Endodermal cell (in vitro differentiated cells): ENCODE measurements around the gene GRIP1. TPM values are rescaled to one million over a fixed set of nuclear protein-coding genes. Genes with fewer than 3 reads are reported as not detected.

Experiments
- DNase-seq: peaks from one replicate; pipeline ENCODE4 v3.0.0-alpha.2; 2017
- H3K27ac ChIP-seq: 2 replicates; pipeline ENCODE4 v1.5.1; 2013; ENCODE audit warnings: mild to moderate bottlenecking, low read depth, low read length, moderate library complexity
- H3K27me3 ChIP-seq: 2 replicates; pipeline ENCODE4 v1.6.1; 2013; ENCODE audit warnings: mild to moderate bottlenecking, low read length, moderate library complexity; ENCODE audit not compliant: insufficient read depth, control insufficient read depth, poor library complexity, severe bottlenecking
- H3K36me3 ChIP-seq: 2 replicates; pipeline ENCODE4 v1.7.0; 2013; ENCODE audit warnings: mild to moderate bottlenecking, low read length, moderate library complexity; ENCODE audit not compliant: control insufficient read depth, insufficient read depth
- H3K4me1 ChIP-seq: one replicate; pipeline ENCODE4 v1.7.0; 2013; ENCODE audit warnings: low read length; ENCODE audit not compliant: control insufficient read depth, insufficient read depth
- H3K4me3 ChIP-seq: 2 replicates; pipeline ENCODE4 v1.5.1; 2013; ENCODE audit warnings: mild to moderate bottlenecking, low read length, moderate library complexity
- H3K9ac ChIP-seq: 2 replicates; pipeline ENCODE4 v1.6.1; 2013; ENCODE audit warnings: mild to moderate bottlenecking, low read length, moderate library complexity; ENCODE audit not compliant: poor library complexity, severe bottlenecking; ENCODE audit errors: extremely low read depth
- H3K9me3 ChIP-seq: 2 replicates; pipeline ENCODE4 v1.6.1; 2013; ENCODE audit warnings: mild to moderate bottlenecking, low read length, moderate library complexity; ENCODE audit not compliant: control insufficient read depth
- H3K27ac Mint-ChIP-seq: 2 replicates; pipeline ENCODE4 v1.8.0; 2020; ENCODE audit warnings: mixed read lengths
- H3K27me3 Mint-ChIP-seq: 2 replicates; pipeline ENCODE4 v1.8.0; 2021; ENCODE audit warnings: mild to moderate bottlenecking, mixed read lengths; ENCODE audit not compliant: insufficient read depth
- H3K36me3 Mint-ChIP-seq: 2 replicates; pipeline ENCODE4 v1.8.0; 2020; ENCODE audit warnings: low read depth, mixed read lengths
- H3K4me1 Mint-ChIP-seq: 2 replicates; pipeline ENCODE4 v1.8.0; 2020; ENCODE audit warnings: mixed read lengths
- H3K4me3 Mint-ChIP-seq: 2 replicates; pipeline ENCODE4 v1.8.0; 2020; ENCODE audit warnings: mild to moderate bottlenecking, moderate library complexity, mixed read lengths
- H3K9me3 Mint-ChIP-seq: 2 replicates; pipeline ENCODE4 v1.8.0; 2020; ENCODE audit warnings: mild to moderate bottlenecking, mixed read lengths
- CTCF ChIP-seq: fragments of 200-600 bp; sonication (generic); conservative IDR thresholded peaks from 2 replicates; pipeline ENCODE4 v1.5.0; 2021; ENCODE audit warnings: antibody characterized with exemption, mild to moderate bottlenecking
- WGBS, 2 experiments: methylation state at CpG; one replicate each; pipeline versions ENCODE4 v1.1.5 to v1.1.7; 2013; ENCODE audit warnings: missing lambda C conversion rate in 2 of 2, mixed read lengths in 1 of 2; ENCODE audit not compliant: insufficient coverage in 1 of 2, insufficient read length in 1 of 2; 5-methylcytosine and 5-hydroxymethylcytosine counted together
- total RNA-seq, 2 donors: library from RNA; stranded (reverse); fragmentation: NEBNext Ultra II Directional in 1 of 2; extraction: Animal tissue kit (Norgen Biotek cat#: 25700) in 1 of 2; gene quantifications; 2 replicates in 1 of 2; 3 replicates in 1 of 2; pipeline ENCODE4 v1.2.1, GENCODE V29; 2021

The GRIP1 gene
- total RNA-seq, 2 donors from 2014 or later: 41.0 to 47.6 TPM

- no peak for DNase-seq
- Mint-ChIP-seq H3K36me3 (no peaks in the 10 kb centered on the region), H3K9me3 (no peaks in the 10 kb centered on the region), H3K4me1 (no peaks in the 10 kb centered on the region), H3K27ac (no peak overlapping the region), H3K27me3 (no peaks in the 10 kb centered on the region), H3K4me3 (no peak overlapping the region)
- Histone ChIP-seq H3K9ac (no peak overlapping the region), H3K36me3 (no peaks in the 10 kb centered on the region), H3K4me3 (no peak overlapping the region), H3K4me1 (no peaks in the 10 kb centered on the region), H3K27ac (no peak overlapping the region), H3K27me3 (no peaks in the 10 kb centered on the region), H3K9me3 (no peaks in the 10 kb centered on the region)
- peak; percentile 50 for TF ChIP-seq CTCF
- whole genome bisulfite sequencing, 2 experiments: 84 to 93% methylated on average over 4 of the region's 4 CpGs
Measured at GRCh38 chr12:66698558-66698957, 19.7 kb upstream of the GRIP1 start.

- Histone ChIP-seq H3K36me3 (no peaks in the 10 kb centered on the region), H3K9ac (no peak overlapping the region), H3K27me3 (no peaks in the 10 kb centered on the region), H3K4me3 (no peak overlapping the region), H3K9me3 (no peaks in the 10 kb centered on the region), H3K27ac (no peak overlapping the region), H3K4me1 (no peaks in the 10 kb centered on the region)
- H3K36me3 Mint-ChIP-seq: no peaks in the 10 kb centered on the region
- TF ChIP-seq CTCF: no peak
- H3K9me3 Mint-ChIP-seq: no peaks in the 10 kb centered on the region
- WGBS, 2 experiments: 89 to 100% methylated on average over 1 to 3 of the region's 3 CpGs
- no peak for DNase-seq
- H3K4me3 Mint-ChIP-seq: no peak overlapping the region
- no peaks in the 10 kb centered on the region for H3K27me3 Mint-ChIP-seq
- no peaks in the 10 kb centered on the region for H3K4me1 Mint-ChIP-seq
- H3K27ac Mint-ChIP-seq: no peak overlapping the region
Measured at GRCh38 chr12:66697404-66697803, 18.5 kb upstream of the GRIP1 start.

- Mint-ChIP-seq H3K27me3 (no peaks in the 10 kb centered on the region), H3K27ac (no peak overlapping the region), H3K4me1 (peaks cover 1% of the 10 kb centered on the region), H3K9me3 (no peaks in the 10 kb centered on the region), H3K4me3 (no peak overlapping the region), H3K36me3 (no peaks in the 10 kb centered on the region)
- Histone ChIP-seq H3K4me1 (no peaks in the 10 kb centered on the region), H3K27ac (no peak overlapping the region), H3K9ac (no peak overlapping the region), H3K27me3 (no peaks in the 10 kb centered on the region), H3K4me3 (peak overlapping the region; percentile 8), H3K36me3 (no peaks in the 10 kb centered on the region), H3K9me3 (no peaks in the 10 kb centered on the region)
- no peak for DNase-seq
- no peak for TF ChIP-seq CTCF
- 92% methylated on average over 5 of the region's 5 CpGs; no CpG with 5 or more reads in 1 of the 2 experiments for WGBS, 2 experiments
Measured at GRCh38 chr12:66694666-66695613, 16.1 kb upstream of the GRIP1 start.
